Stromal cell of bone marrow (primary cell): Measurements from ENCODE around the gene PLEKHG7.
"Not testable (repeated sequence)": the region's sequence is repeated elsewhere in the genome, so short reads cannot be mapped to it uniquely, and the experiment has no call there.

Source experiments
- DNase-seq: peaks from one replicate; pipeline ENCODE4 v3.0.0-alpha.2; 2012; ENCODE audit warnings: low read depth

Gene PLEKHG7

GRCh38 chr12:92702754-92703679 lies at the start of gene PLEKHG7:
PLEKHG7 (plus strand) TSS chr12:92702989; CDS start chr12:92706632, 3,643 bp downstream.
- DNase-seq: no peak

GRCh38 chr12:92654256-92654655 lies 48.5 kb upstream of the PLEKHG7 start:
- DNase-seq: not testable (repeated sequence)

GRCh38 chr12:92654929-92655328 lies 47.9 kb upstream of the PLEKHG7 start:
- DNase-seq: peak; percentile 87

GRCh38 chr12:92656911-92657310 lies 45.9 kb upstream of the PLEKHG7 start:
- no peak for DNase-seq

GRCh38 chr12:92657770-92658169 lies 45.0 kb upstream of the PLEKHG7 start:
- DNase-seq: no peak

- no peak for DNase-seq
Observed at GRCh38 chr12:92658611-92659010, 44.2 kb upstream of the PLEKHG7 start.

GRCh38 chr12:92661269-92661668 lies 41.5 kb upstream of the PLEKHG7 start:
- DNase-seq: no peak

GRCh38 chr12:92665496-92665895 lies 37.3 kb upstream of the PLEKHG7 start:
- no peak for DNase-seq

GRCh38 chr12:92668739-92669138 lies 34.0 kb upstream of the PLEKHG7 start:
- no peak for DNase-seq

- not testable (repeated sequence) for DNase-seq
Observed at GRCh38 chr12:92671524-92671923, 31.3 kb upstream of the PLEKHG7 start.

GRCh38 chr12:92673756-92674155 lies 29.0 kb upstream of the PLEKHG7 start:
- DNase-seq: no peak

- DNase-seq: no peak
Observed at GRCh38 chr12:92674500-92674899, 28.3 kb upstream of the PLEKHG7 start.

- DNase-seq: no peak
Observed at GRCh38 chr12:92675092-92675865, 27.5 kb upstream of the PLEKHG7 start.

GRCh38 chr12:92676710-92677109 lies 26.1 kb upstream of the PLEKHG7 start:
- no peak for DNase-seq

GRCh38 chr12:92690601-92691000 lies 12.2 kb upstream of the PLEKHG7 start:
- no peak for DNase-seq

GRCh38 chr12:92695056-92695455 lies 7.7 kb upstream of the PLEKHG7 start:
- no peak for DNase-seq

- DNase-seq: no peak
Observed at GRCh38 chr12:92695577-92695976, 7.2 kb upstream of the PLEKHG7 start.

- peak; percentile 51 for DNase-seq
Observed at GRCh38 chr12:92696216-92696615, 6.6 kb upstream of the PLEKHG7 start.

GRCh38 chr12:92698474-92698873 lies 4.3 kb upstream of the PLEKHG7 start:
- no peak for DNase-seq

- peak; percentile 40 for DNase-seq
Observed at GRCh38 chr12:92701441-92701840, 1.3 kb upstream of the PLEKHG7 start.

GRCh38 chr12:92703786-92704185 lies 997 bp downstream of the PLEKHG7 start:
- DNase-seq: no peak

GRCh38 chr12:92706594-92706993 lies 3.8 kb downstream of the PLEKHG7 start:
- DNase-seq: no peak

- no peak for DNase-seq
Observed at GRCh38 chr12:92707926-92708325, 5.1 kb downstream of the PLEKHG7 start.
